KBM-7 (cell line): ENCODE measurements around the gene UBP1.
"Not testable (repeated sequence)": the region's sequence is repeated elsewhere in the genome, so short reads cannot be mapped to it uniquely, and the experiment has no call there.

Experiments
- DNase-seq: peaks from one replicate; pipeline ENCODE4 v3.0.0-alpha.2; 2015
- in situ Hi-C: fragments of 300-500 bp; cut with MboI; formaldehyde crosslinking; loops from 2 replicates; pipeline ENCODE4 v1.14.3; 2020; ENCODE audit warnings: low sequenced_read_pairs, low pct_unique_long_range_greater_than_20kb, mixed read lengths

The UBP1 gene

DNA sequence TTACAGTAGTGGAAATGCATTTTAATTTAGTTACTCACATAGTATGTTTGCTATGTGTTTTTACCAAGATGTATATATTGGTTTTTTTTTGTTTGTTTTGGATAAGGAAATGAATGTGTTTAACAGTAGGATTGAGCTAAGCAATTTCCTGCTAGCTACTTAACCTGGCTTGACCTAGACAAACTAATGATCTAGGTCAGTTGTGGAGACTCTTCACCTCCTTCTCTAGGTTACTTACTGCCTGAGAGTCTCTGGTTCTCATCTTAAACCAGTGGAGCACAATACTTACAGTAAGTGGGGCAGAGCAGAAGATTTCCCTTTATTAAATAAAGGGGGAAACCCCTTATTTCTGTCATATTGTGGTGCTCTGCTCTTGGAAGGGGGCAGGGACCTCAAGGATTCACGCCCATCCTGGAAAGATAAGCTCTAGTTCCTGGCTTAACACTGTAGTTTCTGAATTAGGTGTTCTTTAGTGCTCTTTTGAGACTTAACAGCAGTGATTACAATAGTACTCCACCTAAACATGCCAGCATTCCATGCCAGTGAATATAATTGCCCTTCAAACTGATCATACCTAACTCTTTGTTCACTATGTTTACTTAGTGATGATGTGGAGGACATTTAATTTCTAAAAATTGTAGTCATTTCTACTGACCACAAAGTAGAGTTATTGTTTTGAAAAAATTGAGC lies 79.9 kb downstream of the UBP1 start:
- in situ Hi-C loops: no loop called here
- DNase-seq: no peak

- DNase-seq: no peak
- in situ Hi-C loops: no loop called here
These were observed 81.9 kb downstream of the UBP1 start for GRCh38 chr3:33358172-33358781.

DNA sequence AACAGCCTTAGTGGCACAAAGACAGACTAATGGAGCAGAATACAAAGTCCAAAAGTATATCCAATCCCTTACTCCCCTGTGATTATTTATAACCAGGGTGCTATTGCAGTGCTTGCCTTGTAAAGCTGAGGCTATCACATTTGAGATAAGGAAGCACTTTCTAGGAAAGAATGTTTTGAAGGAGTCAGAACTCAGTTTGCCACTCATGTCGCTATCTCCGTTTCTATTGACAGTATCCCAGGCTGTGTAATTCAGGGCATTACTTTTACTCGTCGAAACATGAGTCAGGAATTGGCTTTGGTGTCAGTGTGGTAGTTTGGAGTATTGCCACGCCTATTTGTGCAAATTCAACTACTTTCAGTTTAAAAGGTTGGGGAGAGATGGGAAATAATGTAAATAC lies 84.6 kb downstream of the UBP1 start:
- DNase-seq: no peak
- in situ Hi-C loops: no loop called here

DNA sequence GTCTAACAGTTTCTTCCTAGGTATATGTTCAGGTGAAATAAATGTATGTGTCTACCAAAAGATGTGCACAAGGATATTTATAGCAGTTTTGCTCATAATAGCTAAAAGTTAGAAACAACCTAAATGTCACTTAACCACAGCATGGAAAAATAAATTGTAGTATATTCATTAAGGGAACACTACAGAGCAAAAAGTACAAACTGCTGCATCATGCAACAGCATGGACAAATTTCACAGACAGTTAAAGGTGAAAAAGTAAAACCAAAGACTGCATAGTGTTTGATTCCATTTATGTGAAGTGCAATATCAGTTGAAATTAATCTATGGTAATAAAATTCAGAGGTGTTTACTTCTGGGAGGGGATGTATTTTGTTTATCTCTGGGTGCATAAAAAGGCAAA lies 100.4 kb downstream of the UBP1 start:
- in situ Hi-C loops: no loop called here
- DNase-seq: no peak

DNA sequence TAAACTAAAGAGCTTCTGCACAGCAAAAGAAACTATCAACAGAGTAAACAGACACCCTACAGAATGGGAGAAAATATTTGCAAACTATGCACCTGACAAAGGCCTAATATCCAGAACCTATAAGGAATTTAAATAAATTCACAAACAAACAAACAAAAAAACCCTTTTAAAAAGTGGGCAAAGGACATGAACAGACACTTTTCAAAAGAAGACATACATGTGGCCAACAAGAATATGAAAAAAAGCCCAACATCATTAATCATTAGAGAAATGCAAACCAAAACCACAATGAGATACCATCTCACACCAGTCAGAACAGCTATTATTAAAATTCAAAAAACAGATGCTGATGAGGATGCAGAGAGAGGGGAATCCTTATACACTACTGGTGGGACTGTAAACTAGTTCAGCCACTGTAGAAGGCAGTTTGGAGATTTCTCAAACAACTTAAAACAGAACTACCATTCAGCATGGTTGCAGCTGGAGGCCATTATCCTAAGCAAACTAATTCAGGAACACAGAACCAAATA lies 101.2 kb downstream of the UBP1 start:
- DNase-seq, in situ Hi-C loops: not testable (repeated sequence)
